Gastroesophageal sphincter (tissue), 4 donors: ENCODE measurements around the gene NME7. TPM values are rescaled to one million over a fixed set of nuclear protein-coding genes. Genes with fewer than 3 reads are reported as not detected.

Experiments
- ATAC-seq: fragments of 150-250 bp; one replicate; pipeline ENCODE4 v1.9.1; 2016; ENCODE audit warnings: mild to moderate bottlenecking, moderate library complexity
- H3K27ac ChIP-seq, 4 donors: fragments of 200-600 bp; sonication (generic) in 3 of 4; 1 replicate in 3 of 4; 2 replicates in 1 of 4; pipeline ENCODE4 v1.5.1; 2016 to 2019
- H3K27me3 ChIP-seq: fragments of 200-600 bp; sonication (generic); one replicate; pipeline ENCODE4 v1.5.1; 2019
- H3K36me3 ChIP-seq, 2 donors: fragments of 200-600 bp; sonication (generic); one replicate each; pipeline ENCODE4 v1.5.1; 2019; ENCODE audit warnings: control low read depth in 1 of 2
- H3K4me1 ChIP-seq, 3 donors: fragments of 200-600 bp; sonication (generic); 1 replicate in 2 of 3; 2 replicates in 1 of 3; pipeline ENCODE4 v1.5.1; 2016 to 2019; ENCODE audit warnings: control low read depth in 2 of 3
- H3K4me3 ChIP-seq, 2 donors: fragments of 200-600 bp; sonication (generic); one replicate each; pipeline ENCODE4 v1.5.1; 2019; ENCODE audit warnings: mild to moderate bottlenecking in 1 of 2, moderate library complexity in 1 of 2
- H3K9me3 ChIP-seq, 3 donors: fragments of 200-600 bp; sonication (generic); one replicate each; pipeline ENCODE4 v1.5.1; 2017 to 2019; ENCODE audit warnings: control low read depth in 2 of 3
- CTCF ChIP-seq, 4 experiments: fragments of 200-600 bp in 2 of 4; fragments of 450-650 bp in 2 of 4; sonication (generic) in 1 of 4; IDR thresholded peaks; one replicate each; pipeline ENCODE4 v1.5.1; 2017 to 2019; ENCODE audit warnings: antibody characterized with exemption in 4 of 4, mild to moderate bottlenecking in 2 of 4, moderate library complexity in 2 of 4
- EP300 ChIP-seq: sonication (generic); formaldehyde crosslinking; IDR thresholded peaks from one replicate; pipeline ENCODE4 v1.6.1; 2017; ENCODE audit warnings: antibody characterized with exemption, mild to moderate bottlenecking
- POLR2A ChIP-seq, 2 donors: fragments of 450-650 bp; IDR thresholded peaks; one replicate each; pipeline ENCODE4 v1.6.1; 2017; ENCODE audit warnings: antibody characterized with exemption in 2 of 2, mild to moderate bottlenecking in 2 of 2, moderate library complexity in 1 of 2
- POLR2AphosphoS5 ChIP-seq: sonication (generic); formaldehyde crosslinking; IDR thresholded peaks from one replicate; pipeline ENCODE4 v1.6.1; 2017; ENCODE audit warnings: antibody characterized with exemption
- WGBS, 2 donors: methylation state at CpG; one replicate each; pipeline ENCODE4 v1.1.5; 2018; ENCODE audit warnings: low coverage in 1 of 2; 5-methylcytosine and 5-hydroxymethylcytosine counted together
- total RNA-seq, 4 donors: library from RNA; depleted of rRNA; stranded (reverse); fragments of >200 nt; gene quantifications; one replicate each; pipeline ENCODE4 v1.1.0, GENCODE V29; 2016

Gene NME7
- total RNA-seq, 4 donors from 2014 or later: 10.6 to 24.7 (median 14.5) TPM

GRCh38 chr1:169329383-169329782, 38.2 kb downstream of the NME7 start:
- whole genome bisulfite sequencing, 2 donors: 86 to 100% methylated on average over 1 of the region's 1 CpG
- ATAC-seq: no peak
- TF ChIP-seq POLR2A (IDR thresholded peaks at IDR 0.05) (no peak), EP300 (no peak), CTCF (IDR thresholded peaks at IDR 0.05) (no peak), POLR2AphosphoS5 (no peak)

GRCh38 chr1:169327875-169328274, 39.7 kb downstream of the NME7 start:
- peaks cover 0 to 1% of the 10 kb centered on the region in 2 donors for H3K36me3 ChIP-seq
- WGBS, 2 donors: 80 to 92% methylated on average over 2 of the region's 2 CpGs
- no peaks in the 10 kb centered on the region for H3K4me1 ChIP-seq
- no peak for TF ChIP-seq CTCF (IDR thresholded peaks at IDR 0.05)
- no peak for TF ChIP-seq EP300
- no peak for TF ChIP-seq POLR2AphosphoS5
- no peak for TF ChIP-seq POLR2A (IDR thresholded peaks at IDR 0.05)
- H3K4me3 ChIP-seq: no peak overlapping the region
- H3K27ac ChIP-seq: no peak overlapping the region
- H3K27me3 ChIP-seq: no peaks in the 10 kb centered on the region
- no peak for ATAC-seq
- no peaks in the 10 kb centered on the region for H3K9me3 ChIP-seq

More at GRCh38 chr1:169329383-169329782, 38.2 kb downstream of the NME7 start:
- H3K36me3 ChIP-seq: no peaks in the 10 kb centered on the region
- H3K9me3 ChIP-seq: no peaks in the 10 kb centered on the region
- H3K27ac ChIP-seq: no peak overlapping the region
- no peaks in the 10 kb centered on the region for H3K4me1 ChIP-seq
- H3K4me3 ChIP-seq: no peak overlapping the region
- no peaks in the 10 kb centered on the region for H3K27me3 ChIP-seq

GRCh38 chr1:169326956-169327268, 40.7 kb downstream of the NME7 start:
- TF ChIP-seq POLR2A (IDR thresholded peaks at IDR 0.05) (no peak), POLR2AphosphoS5 (no peak), EP300 (no peak), CTCF (IDR thresholded peaks at IDR 0.05) (no peak)
- no peaks in the 10 kb centered on the region for H3K9me3 ChIP-seq
- no peaks in the 10 kb centered on the region for H3K4me1 ChIP-seq
- H3K27ac ChIP-seq: no peak overlapping the region
- H3K27me3 ChIP-seq: no peaks in the 10 kb centered on the region
- ATAC-seq: no peak
- H3K36me3 ChIP-seq: peaks cover 0 to 9% of the 10 kb centered on the region in 2 donors
- no peak overlapping the region for H3K4me3 ChIP-seq

DNA sequence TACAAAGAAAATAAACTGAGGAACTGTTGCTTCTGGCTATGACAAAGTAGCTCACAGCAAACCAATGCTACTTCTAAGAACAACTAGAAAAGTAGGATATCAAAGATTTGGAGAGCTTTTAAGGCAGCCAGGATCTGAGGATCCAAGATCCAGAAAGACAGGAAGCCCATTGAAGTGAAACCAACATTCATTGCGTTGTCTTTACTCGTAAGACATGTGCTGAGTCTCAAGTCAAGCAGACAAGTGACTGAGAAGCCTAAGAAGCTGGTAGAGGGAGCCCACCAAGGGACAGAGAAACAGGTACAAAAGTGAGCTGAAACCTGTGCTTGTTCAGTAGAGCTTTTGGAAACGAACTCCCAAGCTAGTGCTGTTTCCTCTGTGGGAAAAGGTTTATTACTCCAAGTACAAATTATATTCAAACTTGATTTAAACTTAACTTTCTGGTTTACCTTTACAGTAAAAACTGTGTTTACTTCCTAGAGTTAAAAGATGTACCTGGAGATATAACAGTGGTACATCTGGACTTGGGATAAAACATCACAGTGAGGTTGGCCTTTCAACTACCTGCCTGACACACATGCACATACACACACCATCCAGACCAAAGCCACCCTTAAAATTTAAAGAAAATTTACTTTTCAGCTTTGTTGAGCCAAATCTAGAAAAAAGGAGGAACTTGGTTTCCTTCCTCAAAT, 41.2 kb downstream of the NME7 start:
- Histone ChIP-seq H3K9me3 (no peaks in the 10 kb centered on the region), H3K4me1 (no peaks in the 10 kb centered on the region), H3K27ac (no peak overlapping the region), H3K36me3 (peaks cover 0 to 9% of the 10 kb centered on the region in 2 donors), H3K27me3 (no peaks in the 10 kb centered on the region), H3K4me3 (no peak overlapping the region)
- 73 to 84% methylated on average over 3 of the region's 3 CpGs for WGBS, 2 donors
- TF ChIP-seq CTCF (IDR thresholded peaks at IDR 0.05) (no peak), POLR2A (IDR thresholded peaks at IDR 0.05) (no peak), EP300 (no peak), POLR2AphosphoS5 (no peak)
- ATAC-seq: no peak

DNA sequence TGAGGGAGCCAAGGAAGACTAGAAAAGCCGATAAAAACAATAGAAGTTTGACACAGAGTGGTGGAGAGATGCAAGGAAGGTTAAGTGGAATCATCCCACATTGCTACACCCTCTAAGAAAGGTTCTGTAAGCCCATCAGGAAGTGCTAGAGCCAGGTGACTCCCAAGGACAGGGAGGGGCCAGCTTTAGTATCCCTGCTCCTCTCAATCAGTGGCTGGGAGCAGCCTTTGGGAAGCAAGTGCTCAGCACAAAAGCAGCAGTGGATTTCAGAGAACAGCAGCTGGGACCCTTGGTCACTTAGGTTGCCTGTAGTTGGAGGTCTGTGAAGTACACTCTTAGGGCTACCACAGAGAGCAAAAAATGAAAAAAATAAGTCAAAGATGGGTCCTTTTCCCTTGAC, 42.5 kb downstream of the NME7 start:
- Histone ChIP-seq H3K4me3 (no peak overlapping the region), H3K36me3 (peaks cover 0 to 9% of the 10 kb centered on the region in 2 donors), H3K4me1 (no peaks in the 10 kb centered on the region), H3K27me3 (no peaks in the 10 kb centered on the region), H3K27ac (no peak overlapping the region), H3K9me3 (no peaks in the 10 kb centered on the region)
- ATAC-seq: no peak
- 83 to 100% methylated on average over 1 of the region's 1 CpG for WGBS, 2 donors
- TF ChIP-seq POLR2AphosphoS5 (no peak), POLR2A (IDR thresholded peaks at IDR 0.05) (no peak), CTCF (IDR thresholded peaks at IDR 0.05) (no peak), EP300 (no peak)
